Sigmoid colon (tissue), 4 donors: ENCODE data around the gene CRYBG1.

Experiments used
- CTCF ChIP-seq, 4 experiments: fragments of 450-650 bp in 3 of 4; fragments of 200-600 bp in 1 of 4; IDR thresholded peaks; one replicate each; pipeline ENCODE4 v1.5.1; 2016 to 2019; ENCODE audit warnings: antibody characterized with exemption in 4 of 4, mild to moderate bottlenecking in 3 of 4, moderate library complexity in 2 of 4
- POLR2A ChIP-seq, 2 donors: fragments of 450-650 bp; IDR thresholded peaks; one replicate each; pipeline ENCODE4 v1.6.1; 2016; ENCODE audit warnings: antibody characterized with exemption in 2 of 2, mild to moderate bottlenecking in 2 of 2, moderate library complexity in 2 of 2
- POLR2AphosphoS5 ChIP-seq, 4 donors: sonication (generic); formaldehyde crosslinking; IDR thresholded peaks; one replicate each; pipeline ENCODE4 v1.6.1; 2017; ENCODE audit warnings: antibody characterized with exemption in 4 of 4

GRCh38 chr6:106600329-106600728 lies 239.8 kb downstream of the CRYBG1 start:
- no peak for TF ChIP-seq CTCF (IDR thresholded peaks at IDR 0.05)
- no peak for TF ChIP-seq POLR2A (IDR thresholded peaks at IDR 0.05)
- TF ChIP-seq POLR2AphosphoS5 (IDR thresholded peaks at IDR 0.05), result no peak
